IPS DF 4.7 (cell line): ENCODE data around the gene EFEMP2.
"Not testable (repeated sequence)": the region's sequence is repeated elsewhere in the genome, so short reads cannot be mapped to it uniquely, and the experiment has no call there.

ENCODE experiments used
- DNase-seq: peaks from one replicate; pipeline ENCODE4 v3.0.0-alpha.2; 2013; ENCODE audit warnings: low spot score; ENCODE audit errors: extremely low read depth

EFEMP2 gene

GRCh38 chr11:65900125-65900898 is 27.7 kb upstream of the EFEMP2 start, which contains the start of gene FOSL1:
Gene FOSL1 (minus strand): TSS chr11:65900388. CDS start chr11:65900339, 49 bp downstream.
- no peak for DNase-seq

GRCh38 chr11:65899356-65900124 is 26.9 kb upstream of the EFEMP2 start:
- no peak for DNase-seq

DNA sequence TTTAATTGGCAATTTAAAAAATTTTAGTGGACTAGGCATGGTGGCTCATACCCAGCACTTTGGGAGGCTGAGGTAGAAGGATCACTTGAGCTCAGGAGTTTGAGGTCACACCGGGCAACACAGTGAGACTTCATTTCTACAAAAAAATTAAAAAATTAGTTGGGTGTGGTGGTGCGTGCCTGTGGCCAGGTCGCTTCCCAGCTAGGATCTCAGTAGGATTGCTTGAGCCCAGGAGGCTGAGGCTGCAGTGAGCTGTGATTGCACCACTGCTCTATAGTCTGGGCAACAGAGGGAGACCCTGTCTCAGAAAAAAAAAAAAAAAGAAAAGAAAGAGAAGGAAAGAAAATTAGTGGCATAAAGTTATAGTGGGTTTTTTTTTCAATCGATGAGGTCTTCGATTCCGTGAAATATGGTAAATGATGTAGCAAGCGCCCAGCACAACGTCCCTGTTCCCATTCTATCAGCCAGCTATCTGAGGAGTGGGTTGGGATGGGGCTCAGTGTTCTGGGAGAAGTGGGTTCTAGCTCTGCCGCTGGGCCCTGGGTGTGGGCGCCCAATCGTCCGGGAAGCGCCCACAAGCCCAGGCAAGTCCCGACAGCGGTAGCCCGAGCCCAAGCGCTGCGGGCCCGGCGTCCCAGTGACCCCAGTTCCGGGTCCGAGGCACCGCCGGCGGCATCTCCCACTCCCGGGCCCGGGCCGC is 26.2 kb upstream of the EFEMP2 start:
- DNase-seq, result no peak

DNA sequence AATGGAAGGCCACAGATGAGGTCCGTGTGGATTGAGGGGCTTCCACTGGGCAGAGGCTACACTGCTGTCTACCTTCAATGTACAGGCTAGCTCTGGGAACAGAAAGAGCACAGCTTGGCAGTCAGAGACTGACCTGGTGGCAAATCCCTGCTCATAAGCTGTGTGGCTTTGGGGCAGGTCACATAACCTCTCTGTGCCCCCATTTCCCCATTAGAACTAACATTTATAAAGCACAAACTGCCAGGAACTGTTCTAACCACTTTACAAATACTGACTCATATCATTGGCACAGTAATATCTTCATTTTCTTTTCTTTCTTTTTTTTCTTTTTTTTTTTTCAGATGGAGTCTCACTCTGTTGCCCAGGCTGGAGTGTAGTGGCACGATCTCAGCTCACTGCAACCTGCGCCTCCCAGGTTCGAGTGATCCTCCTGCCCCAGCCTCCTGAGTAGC is 24.4 kb upstream of the EFEMP2 start:
- DNase-seq, result no peak

GRCh38 chr11:65896034-65896999 is 23.7 kb upstream of the EFEMP2 start:
- DNase-seq, result no peak

GRCh38 chr11:65895482-65895981 is 22.9 kb upstream of the EFEMP2 start:
- DNase-seq, result no peak

DNA sequence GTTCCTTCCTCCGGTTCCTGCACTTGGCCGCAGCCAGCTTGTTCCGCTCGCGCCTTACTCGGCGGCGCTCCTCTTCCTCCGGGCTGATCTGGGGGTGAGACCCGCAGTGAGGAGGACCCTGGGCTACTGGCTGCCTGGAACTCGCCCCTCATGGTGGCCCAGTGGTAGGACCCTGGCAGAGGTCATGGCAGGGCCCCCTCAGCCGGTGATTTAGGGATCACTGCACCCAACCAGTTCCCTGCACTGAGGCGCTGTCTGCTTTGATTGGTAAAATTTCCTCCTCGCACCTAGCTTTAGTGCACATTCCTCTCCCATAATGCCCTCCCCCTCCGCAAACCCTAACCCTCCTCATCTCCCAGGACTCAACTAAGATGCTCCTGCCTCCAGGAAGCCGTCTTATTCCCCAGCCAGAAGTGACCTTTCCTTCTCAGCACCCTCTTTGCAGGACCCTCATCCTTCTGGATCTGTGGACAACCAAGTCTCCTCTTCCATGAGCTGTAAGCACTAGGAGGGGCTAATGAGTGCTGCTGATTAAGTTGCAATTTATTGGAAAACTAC is 21.5 kb upstream of the EFEMP2 start:
- DNase-seq, result no peak

GRCh38 chr11:65892661-65893317 is 20.2 kb upstream of the EFEMP2 start:
- DNase-seq, result no peak

DNA sequence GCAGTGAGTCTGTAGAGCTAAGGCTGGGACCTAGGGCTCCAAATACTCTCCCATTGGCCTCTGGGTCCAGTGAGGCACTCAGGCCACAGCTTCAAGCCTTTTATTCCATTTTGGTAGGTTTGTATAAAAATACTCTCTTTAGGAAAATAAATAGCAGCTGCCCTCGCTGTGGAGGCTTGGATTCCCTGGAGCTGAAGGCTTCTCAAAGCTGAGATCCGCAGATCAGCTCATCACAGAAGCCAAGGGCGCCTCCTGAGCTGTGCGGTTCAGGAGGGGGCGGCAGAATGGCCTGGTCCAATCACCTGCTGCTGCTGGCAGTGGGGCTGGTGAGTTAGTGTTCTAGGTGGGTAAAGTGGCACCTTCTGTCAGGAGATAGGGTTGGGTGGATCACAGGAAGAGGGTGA is 19.5 kb upstream of the EFEMP2 start:
- not testable (repeated sequence) for DNase-seq

- DNase-seq, result no peak
These were observed 18.9 kb upstream of the EFEMP2 start for GRCh38 chr11:65891219-65892136.

GRCh38 chr11:65890324-65891218 is 18.0 kb upstream of the EFEMP2 start, which contains the start of gene CCDC85B:
Gene CCDC85B (plus strand): TSS chr11:65890673. CDS start chr11:65890784, 111 bp downstream.
- no peak for DNase-seq

GRCh38 chr11:65888163-65888814 is 15.7 kb upstream of the EFEMP2 start, which contains the start of gene FIBP:
Gene FIBP (minus strand): TSS chr11:65888471. CDS start chr11:65888418, 53 bp downstream.
- DNase-seq, result no peak

DNA sequence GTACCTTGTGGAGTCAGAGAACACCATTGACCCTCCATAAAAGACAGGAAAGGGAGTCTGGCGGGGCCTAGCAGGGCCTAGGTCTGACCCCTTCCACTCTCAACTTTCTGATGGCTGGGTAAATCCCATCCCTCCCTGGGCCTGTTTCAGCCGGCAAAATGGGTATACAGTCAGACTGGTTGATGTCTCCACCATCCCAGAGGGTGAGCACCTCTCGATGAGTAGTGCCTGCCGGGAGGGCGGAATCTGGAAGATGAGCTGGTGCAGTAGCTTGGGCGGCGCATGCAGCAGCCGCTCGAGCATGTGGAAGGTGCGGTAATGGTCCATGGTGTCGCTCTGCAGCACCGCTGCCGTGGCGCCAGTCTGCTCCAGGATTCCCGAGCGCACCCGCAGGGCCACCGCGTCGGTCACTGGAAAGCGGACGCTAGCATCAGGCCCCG is 15.1 kb upstream of the EFEMP2 start:
- DNase-seq, result no peak

DNA sequence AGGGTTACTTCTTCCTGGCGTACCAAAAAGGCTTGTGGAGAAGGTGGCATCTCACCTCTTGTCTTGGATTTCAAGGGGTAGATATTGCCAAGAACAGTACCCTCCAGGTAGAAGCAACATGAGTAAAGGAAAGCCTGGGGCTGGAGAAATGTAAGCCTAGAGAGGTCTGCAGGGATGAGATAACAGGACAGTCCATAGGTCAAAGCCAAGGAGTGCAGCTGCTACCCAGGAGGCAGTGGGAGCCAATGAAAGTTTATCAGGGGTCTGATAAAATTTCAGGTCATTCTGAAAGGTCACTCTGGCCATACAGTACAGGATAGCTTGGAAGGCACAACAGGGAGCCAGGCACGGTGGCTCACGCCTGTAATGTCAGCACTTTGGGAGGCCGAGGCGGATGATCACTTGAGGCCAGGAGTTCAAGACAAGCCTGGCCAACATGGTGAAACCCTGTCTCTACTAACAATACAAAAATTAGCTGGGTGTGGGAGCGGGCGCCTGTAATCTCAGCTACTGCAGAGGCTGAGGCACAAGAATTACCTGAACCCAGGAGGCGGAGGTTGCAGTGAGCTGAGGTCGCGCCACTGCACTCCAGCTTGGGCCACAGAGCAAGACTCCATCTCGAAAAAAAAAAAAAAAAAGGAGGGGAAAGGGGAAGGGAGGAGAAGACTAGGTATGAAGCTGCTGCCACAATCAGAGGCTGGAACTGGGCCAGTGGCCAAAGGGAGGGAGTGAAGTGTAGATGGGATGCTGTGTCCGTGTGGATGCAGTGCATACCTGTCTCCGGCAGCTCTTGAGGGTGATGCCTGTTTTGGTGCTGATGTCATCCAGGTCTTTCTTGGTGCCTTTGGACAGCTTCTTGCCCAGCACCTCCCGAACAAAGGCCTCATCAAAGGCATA is 14.5 kb upstream of the EFEMP2 start:
- DNase-seq, result no peak

GRCh38 chr11:65885808-65886536 is 13.4 kb upstream of the EFEMP2 start:
- DNase-seq, result no peak
